ENCODE data around the gene LYSMD2. TPM values are rescaled to one million over a fixed set of nuclear protein-coding genes. Genes with fewer than 3 reads are reported as not detected.

LYSMD2 gene
- total and polyA plus RNA-seq, 10 donors = 18.1 to 41.7 (median 33.2) TPM

DNA sequence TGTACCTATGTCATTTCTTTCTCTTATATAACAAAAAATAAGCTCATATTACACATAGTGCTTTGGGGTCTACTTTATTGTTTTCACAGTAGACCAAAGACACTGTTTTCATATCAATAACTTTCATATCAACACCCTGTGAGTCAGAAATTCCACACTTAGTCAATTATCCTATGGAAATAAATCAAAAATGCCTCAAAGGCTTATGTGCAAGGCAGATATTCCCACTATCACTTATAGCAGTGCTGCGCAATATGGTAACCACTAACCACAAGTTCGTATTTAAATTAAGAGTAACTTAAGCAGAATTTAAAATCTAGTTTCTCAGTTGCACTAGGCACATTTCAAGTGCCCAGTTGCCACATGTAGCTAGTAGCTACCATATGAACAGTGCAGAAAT, 40.3 kb downstream of the LYSMD2 start:
- H3K4me3 ChIP-seq = no peak overlapping the region
- intact Hi-C loops (cut with DNase I; ENCODE audit: low total_unique reads) = no loop called here
- H3K4me1 ChIP-seq = peaks cover 0 to 3% (median 0%) of the 10 kb centered on the region in 6 donors
- no peak for DNase-seq
- no peaks in the 10 kb centered on the region for H3K9me3 ChIP-seq
- WGBS, 5 donors = 81 to 94% (median 87%) methylated on average over 2 of the region's 2 CpGs
- no peak for TF ChIP-seq POLR2AphosphoS5 (IDR thresholded peaks at IDR 0.05)
- no peak for TF ChIP-seq POLR2A (IDR thresholded peaks at IDR 0.05)
- TF ChIP-seq, protein P1, sequence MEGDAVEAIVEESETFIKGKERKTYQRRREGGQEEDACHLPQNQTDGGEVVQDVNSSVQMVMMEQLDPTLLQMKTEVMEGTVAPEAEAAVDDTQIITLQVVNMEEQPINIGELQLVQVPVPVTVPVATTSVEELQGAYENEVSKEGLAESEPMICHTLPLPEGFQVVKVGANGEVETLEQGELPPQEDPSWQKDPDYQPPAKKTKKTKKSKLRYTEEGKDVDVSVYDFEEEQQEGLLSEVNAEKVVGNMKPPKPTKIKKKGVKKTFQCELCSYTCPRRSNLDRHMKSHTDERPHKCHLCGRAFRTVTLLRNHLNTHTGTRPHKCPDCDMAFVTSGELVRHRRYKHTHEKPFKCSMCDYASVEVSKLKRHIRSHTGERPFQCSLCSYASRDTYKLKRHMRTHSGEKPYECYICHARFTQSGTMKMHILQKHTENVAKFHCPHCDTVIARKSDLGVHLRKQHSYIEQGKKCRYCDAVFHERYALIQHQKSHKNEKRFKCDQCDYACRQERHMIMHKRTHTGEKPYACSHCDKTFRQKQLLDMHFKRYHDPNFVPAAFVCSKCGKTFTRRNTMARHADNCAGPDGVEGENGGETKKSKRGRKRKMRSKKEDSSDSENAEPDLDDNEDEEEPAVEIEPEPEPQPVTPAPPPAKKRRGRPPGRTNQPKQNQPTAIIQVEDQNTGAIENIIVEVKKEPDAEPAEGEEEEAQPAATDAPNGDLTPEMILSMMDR (IDR thresholded peaks at IDR 0.05 in 8 of 11, conservative IDR thresholded peaks at IDR 0.05 in 3 of 11) = no peak
- no peak overlapping the region for H3K27ac ChIP-seq
- H3K27me3 ChIP-seq (replicated peaks in 1 of 7) = peaks cover 0 to 4% (median 0%) of the 10 kb centered on the region in 7 donors
- H3K36me3 ChIP-seq = no peaks in the 10 kb centered on the region

DNA sequence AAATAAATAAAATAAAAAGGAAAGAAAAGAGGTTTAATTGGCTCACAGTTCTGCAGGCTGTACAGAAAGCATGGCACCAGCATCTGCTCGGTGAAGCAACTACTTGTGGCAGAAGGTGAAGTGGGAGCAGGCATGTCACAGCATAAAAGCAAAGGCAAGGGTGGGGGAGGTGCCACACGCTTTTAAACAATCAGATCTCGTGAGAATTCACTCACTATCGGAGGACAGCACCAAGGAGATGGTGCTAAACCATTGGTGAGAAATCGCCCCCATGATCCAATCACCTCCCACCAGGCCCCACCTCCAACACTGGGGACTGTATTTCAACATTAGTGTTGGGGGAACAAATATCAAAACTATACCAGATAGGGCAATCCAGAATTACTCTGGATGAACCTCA, 40.9 kb downstream of the LYSMD2 start:
- no peaks in the 10 kb centered on the region for H3K9me3 ChIP-seq
- no peak for DNase-seq
- peaks cover 0 to 7% (median 0%) of the 10 kb centered on the region in 6 donors for H3K4me1 ChIP-seq
- intact Hi-C loops (cut with DNase I; ENCODE audit: low total_unique reads) = no loop called here
- peaks cover 0 to 4% (median 0%) of the 10 kb centered on the region in 7 donors for H3K27me3 ChIP-seq (replicated peaks in 1 of 7)
- 75 to 86% (median 84%) methylated on average over 5 of the region's 5 CpGs for WGBS, 5 donors
- H3K4me3 ChIP-seq = no peak overlapping the region
- TF ChIP-seq, protein P1 (IDR thresholded peaks at IDR 0.05 in 8 of 11, conservative IDR thresholded peaks at IDR 0.05 in 3 of 11) = no peak
- TF ChIP-seq POLR2A (IDR thresholded peaks at IDR 0.05) (no peak), POLR2AphosphoS5 (IDR thresholded peaks at IDR 0.05) (no peak)
- H3K36me3 ChIP-seq = no peaks in the 10 kb centered on the region
- no peak overlapping the region for H3K27ac ChIP-seq

DNA sequence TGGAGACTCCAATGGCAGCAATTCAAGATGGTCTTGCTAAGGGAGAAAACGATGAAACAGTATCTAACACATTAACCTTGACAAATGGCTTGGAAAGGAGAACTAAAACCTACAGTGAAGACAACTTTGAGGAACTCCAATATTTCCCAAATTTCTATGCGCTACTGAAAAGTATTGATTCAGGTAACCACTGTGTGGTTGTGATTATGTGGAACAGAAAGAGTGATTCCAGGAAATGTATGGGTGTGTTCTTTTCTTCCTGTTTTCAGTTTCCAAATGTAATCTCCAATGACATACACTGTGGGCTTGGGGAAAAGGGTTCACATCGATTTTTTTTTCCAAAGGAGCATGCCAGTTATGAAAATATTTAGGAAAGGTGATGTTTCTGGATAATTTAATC, 45.3 kb downstream of the LYSMD2 start:
- intact Hi-C loops (cut with DNase I; ENCODE audit: low total_unique reads) = no loop called here
- 42 to 64% (median 50%) methylated on average over 3 of the region's 3 CpGs for WGBS, 5 donors
- H3K27ac ChIP-seq = no peak overlapping the region
- H3K4me3 ChIP-seq = no peak overlapping the region
- no peaks in the 10 kb centered on the region for H3K9me3 ChIP-seq
- DNase-seq = no peak
- peaks cover 0 to 7% (median 0%) of the 10 kb centered on the region in 6 donors for H3K4me1 ChIP-seq
- H3K27me3 ChIP-seq (replicated peaks in 1 of 7) = no peaks in the 10 kb centered on the region
- no peaks in the 10 kb centered on the region for H3K36me3 ChIP-seq
- TF ChIP-seq, protein P1 (IDR thresholded peaks at IDR 0.05 in 8 of 11, conservative IDR thresholded peaks at IDR 0.05 in 3 of 11) = no peak
- TF ChIP-seq POLR2A (IDR thresholded peaks at IDR 0.05) (no peak), POLR2AphosphoS5 (IDR thresholded peaks at IDR 0.05) (no peak)

DNA sequence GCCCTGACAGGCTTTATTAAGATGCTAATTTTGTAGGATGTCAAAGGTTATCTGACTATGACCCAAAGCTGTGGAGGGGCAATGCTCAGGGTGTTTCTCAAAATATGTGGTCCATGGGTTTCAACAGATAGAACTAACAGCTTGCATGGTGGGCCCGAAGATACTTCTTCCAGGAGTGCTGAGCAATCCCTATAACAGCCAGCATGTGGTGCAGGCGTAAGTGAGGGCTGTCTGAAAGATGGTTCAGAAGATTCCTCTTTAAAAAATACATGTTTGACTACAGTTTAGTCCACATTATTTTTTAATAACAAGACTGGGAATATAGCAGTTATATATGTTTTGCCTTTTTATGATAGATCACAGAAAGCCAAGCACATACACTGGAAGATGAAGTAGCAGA, 48.6 kb downstream of the LYSMD2 start:
- H3K4me1 ChIP-seq = peaks cover 0 to 7% (median 0%) of the 10 kb centered on the region in 6 donors
- no peak for TF ChIP-seq POLR2AphosphoS5 (IDR thresholded peaks at IDR 0.05)
- TF ChIP-seq POLR2A (IDR thresholded peaks at IDR 0.05) = no peak
- TF ChIP-seq, protein P1 (IDR thresholded peaks at IDR 0.05 in 8 of 11, conservative IDR thresholded peaks at IDR 0.05 in 3 of 11) = no peak
- no peaks in the 10 kb centered on the region for H3K36me3 ChIP-seq
- no peak for DNase-seq
- WGBS, 5 donors = 64 to 86% (median 79%) methylated on average over 2 of the region's 2 CpGs
- no peak overlapping the region for H3K27ac ChIP-seq
- H3K9me3 ChIP-seq = no peaks in the 10 kb centered on the region
- no peak overlapping the region for H3K4me3 ChIP-seq
- peaks cover 0 to 15% (median 0%) of the 10 kb centered on the region in 7 donors for H3K27me3 ChIP-seq (replicated peaks in 1 of 7)
- intact Hi-C loops (cut with DNase I; ENCODE audit: low total_unique reads) = no loop called here

All from spleen (tissue), 11 donors.